Measurements from ENCODE around the gene SLC6A19.
"Not testable (repeated sequence)": the region's sequence is repeated elsewhere in the genome, so short reads cannot be mapped to it uniquely, and the experiment has no call there.

The SLC6A19 gene

GRCh38 chr5:1201327-1202025 lies at the start of gene SLC6A19:
Gene SLC6A19, plus strand, starts transcription at chr5:1201595. Its CDS starts 56 bp downstream, at chr5:1201651.
- no peak for DNase-seq

- DNase-seq = no peak
These were observed 49.2 kb upstream of the SLC6A19 start for GRCh38 chr5:1152156-1152555.

GRCh38 chr5:1152771-1153282 lies 48.6 kb upstream of the SLC6A19 start:
- no peak for DNase-seq

- DNase-seq = no peak
These were observed 48.0 kb upstream of the SLC6A19 start for GRCh38 chr5:1153428-1153827.

GRCh38 chr5:1155191-1156032 lies 46.0 kb upstream of the SLC6A19 start:
- DNase-seq = no peak

GRCh38 chr5:1156033-1156753 lies 45.2 kb upstream of the SLC6A19 start:
- DNase-seq = no peak

GRCh38 chr5:1156754-1157460 lies 44.5 kb upstream of the SLC6A19 start:
- DNase-seq = no peak

- not testable (repeated sequence) for DNase-seq
These were observed 43.9 kb upstream of the SLC6A19 start for GRCh38 chr5:1157461-1157986.

GRCh38 chr5:1158647-1159340 lies 42.6 kb upstream of the SLC6A19 start:
- DNase-seq = no peak

- no peak for DNase-seq
These were observed 42.1 kb upstream of the SLC6A19 start for GRCh38 chr5:1159341-1159675.

GRCh38 chr5:1159774-1160406 lies 41.5 kb upstream of the SLC6A19 start:
- DNase-seq = no peak

- DNase-seq = no peak
These were observed 40.1 kb upstream of the SLC6A19 start for GRCh38 chr5:1161108-1161832.

GRCh38 chr5:1161833-1162229 lies 39.6 kb upstream of the SLC6A19 start:
- DNase-seq = no peak

GRCh38 chr5:1162276-1162675 lies 39.1 kb upstream of the SLC6A19 start:
- no peak for DNase-seq

- no peak for DNase-seq
These were observed 38.6 kb upstream of the SLC6A19 start for GRCh38 chr5:1162751-1163150.

- DNase-seq = no peak
These were observed 38.0 kb upstream of the SLC6A19 start for GRCh38 chr5:1163366-1163765.

GRCh38 chr5:1163879-1164278 lies 37.5 kb upstream of the SLC6A19 start:
- no peak for DNase-seq

GRCh38 chr5:1164696-1165630 lies 36.4 kb upstream of the SLC6A19 start:
- DNase-seq = no peak

- DNase-seq = no peak
These were observed 35.5 kb upstream of the SLC6A19 start for GRCh38 chr5:1165864-1166263.

GRCh38 chr5:1166370-1166769 lies 35.0 kb upstream of the SLC6A19 start:
- DNase-seq = no peak
